NCI-H1436 (cell line): ENCODE data around the gene NOB1.
"Not testable (repeated sequence)": the region's sequence is repeated elsewhere in the genome, so short reads cannot be mapped to it uniquely, and the experiment has no call there.

Experiments
- DNase-seq: peaks from one replicate; lab custom pipeline; 2025; lab: John Stamatoyannopoulos, UW

The NOB1 gene

DNA sequence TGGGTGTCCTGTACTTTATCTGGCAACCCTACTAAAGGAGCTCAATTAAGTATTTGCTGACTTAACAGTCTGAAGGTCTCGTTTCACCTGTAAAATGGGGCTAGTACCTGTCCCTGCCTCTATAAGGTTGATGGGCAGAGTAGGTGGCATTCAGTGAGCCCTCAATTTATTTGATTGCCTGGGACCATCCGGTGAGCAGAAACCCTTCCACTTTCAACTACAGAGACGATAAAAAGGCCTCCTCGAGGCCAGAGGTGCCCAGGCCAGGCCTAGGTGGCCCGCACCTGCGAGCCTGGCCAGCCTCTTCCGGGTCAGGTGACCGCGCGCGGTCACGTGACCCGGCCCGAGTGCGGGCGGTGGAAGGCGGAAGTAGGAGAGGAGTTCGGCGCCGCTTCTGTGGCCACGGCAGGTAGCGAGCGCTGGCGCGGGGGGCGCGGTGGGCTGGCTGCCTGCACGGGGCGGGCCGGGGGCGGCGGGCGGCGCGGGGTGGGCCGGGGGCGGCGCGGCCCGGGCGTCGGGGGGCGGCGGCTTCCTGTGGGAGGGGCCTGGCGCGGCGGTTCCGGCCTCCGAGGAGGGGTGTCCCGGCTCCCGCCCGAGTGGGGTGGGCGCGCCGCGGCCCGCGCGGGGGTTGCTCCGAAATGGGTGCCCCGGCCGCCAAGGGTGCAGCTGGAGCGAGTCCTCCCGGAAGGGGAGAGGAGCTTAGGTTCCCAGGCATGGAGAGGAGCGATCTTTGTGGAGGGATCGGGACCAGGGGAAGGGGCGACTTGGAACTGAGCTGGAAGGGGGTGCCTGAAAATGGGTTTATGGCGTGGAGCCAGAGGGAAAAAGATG is 7.5 kb upstream of the NOB1 start, which contains the start of gene WWP2:
TSS of gene WWP2 (plus strand) at position 350 of the 831 bp plus-strand sequence. CDS start 24,679 bp downstream, outside the sequence.
- peak; percentile 82 for DNase-seq

DNA sequence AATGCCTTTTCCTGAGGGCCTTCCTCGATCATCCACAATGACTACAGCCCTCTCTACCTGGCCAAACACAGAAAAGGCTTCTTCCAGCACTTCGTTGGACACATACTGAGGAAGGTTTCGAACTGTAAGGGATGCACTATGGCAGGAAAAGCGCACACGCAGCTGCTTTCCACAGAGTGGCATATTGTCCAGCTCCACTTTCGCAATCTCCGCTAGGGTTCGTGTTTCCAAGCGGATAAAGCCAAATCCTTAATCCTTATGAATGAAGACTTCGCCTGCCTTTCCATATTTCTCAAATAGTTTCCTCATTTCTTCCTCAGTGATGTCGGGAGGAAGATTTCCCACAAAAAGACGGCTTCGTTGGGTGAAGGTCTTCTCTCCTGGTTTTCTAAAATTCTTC is 2.6 kb upstream of the NOB1 start:
- not testable (repeated sequence) for DNase-seq

DNA sequence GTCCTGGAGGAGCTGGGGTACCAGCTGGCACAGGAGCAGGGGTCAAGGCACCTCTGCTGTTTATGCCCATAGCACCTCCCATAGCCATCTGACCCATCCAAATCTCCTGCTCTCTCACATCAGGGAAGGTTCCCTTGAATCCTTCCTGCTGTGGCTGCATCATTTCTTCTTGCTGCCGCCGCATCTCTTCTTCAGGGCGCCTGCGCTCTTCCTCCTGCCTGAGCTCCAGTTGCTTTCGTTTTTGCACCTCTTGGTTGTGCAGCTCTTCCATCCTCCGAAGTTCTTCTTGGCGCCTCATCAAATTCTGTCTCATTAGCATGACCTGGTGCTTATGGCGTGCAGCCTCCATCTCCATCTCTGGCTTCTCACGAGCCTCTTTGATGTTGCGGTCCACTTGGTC is 2.0 kb upstream of the NOB1 start:
- no peak for DNase-seq

DNA sequence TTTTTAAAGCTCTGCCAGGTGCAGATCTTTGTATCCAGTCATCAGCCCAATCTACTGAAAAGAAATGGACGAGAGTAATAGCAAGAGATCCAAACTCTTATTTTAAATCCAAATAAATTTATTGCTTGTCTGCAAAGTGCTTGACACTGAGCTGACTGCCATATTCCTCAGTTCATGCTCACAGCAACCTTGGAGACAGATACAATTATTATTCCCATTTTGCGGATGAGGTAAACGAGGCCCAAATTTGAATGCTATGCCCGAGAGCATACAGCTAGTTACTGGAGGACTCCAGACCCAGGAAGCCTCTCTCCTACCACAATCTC is 620 bp downstream of the NOB1 start:
- DNase-seq = no peak

DNA sequence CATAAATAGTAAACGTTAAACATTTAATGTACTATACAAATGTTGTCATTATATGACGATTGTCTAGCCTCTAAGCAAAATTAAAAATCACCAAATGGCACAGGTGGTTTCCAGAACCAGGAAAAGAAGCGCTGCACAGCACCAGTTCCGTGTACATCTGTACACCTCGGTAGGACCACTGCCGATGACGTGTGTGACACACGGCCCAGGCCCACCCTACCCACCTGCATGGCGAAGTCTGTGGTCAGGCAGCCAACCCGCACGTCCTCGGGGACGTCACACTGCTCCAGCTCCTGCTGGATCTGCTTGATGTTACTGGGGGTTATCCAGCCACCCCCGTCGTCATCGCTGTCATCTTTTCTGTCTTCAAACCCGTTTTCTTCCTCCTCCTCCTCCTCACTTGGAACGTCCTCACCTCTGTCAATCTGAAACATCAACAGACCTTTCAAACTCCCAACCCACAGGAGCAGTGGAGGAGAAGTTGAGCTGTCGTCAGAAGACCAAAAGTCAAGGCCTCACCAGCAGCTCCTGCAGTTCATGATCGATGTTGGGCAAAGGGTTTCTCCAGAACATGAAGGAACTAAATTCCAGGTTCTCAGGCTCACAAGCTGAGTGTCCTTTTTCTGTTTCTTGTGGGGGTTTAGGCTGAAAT is 5.9 kb downstream of the NOB1 start:
- no peak for DNase-seq

DNA sequence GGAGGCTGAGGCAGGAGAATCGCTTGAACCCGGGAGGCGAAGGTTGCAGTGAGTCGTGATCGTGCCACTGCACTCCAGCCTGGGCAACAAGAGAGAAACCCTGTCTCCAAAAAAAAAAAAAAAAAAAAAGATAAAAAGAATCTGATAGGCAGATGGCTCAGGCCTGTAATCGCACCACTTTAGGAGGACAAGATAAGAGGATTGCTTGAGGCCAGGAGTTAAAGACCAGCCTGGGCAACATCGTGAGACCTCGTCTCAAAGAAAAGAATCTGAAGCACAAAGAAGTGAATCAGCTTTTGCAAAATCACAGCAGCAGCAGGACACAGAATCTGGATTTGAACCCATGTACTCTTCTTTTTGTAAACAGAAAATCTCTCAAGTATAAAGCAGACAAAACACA is 7.6 kb downstream of the NOB1 start:
- no peak for DNase-seq

DNA sequence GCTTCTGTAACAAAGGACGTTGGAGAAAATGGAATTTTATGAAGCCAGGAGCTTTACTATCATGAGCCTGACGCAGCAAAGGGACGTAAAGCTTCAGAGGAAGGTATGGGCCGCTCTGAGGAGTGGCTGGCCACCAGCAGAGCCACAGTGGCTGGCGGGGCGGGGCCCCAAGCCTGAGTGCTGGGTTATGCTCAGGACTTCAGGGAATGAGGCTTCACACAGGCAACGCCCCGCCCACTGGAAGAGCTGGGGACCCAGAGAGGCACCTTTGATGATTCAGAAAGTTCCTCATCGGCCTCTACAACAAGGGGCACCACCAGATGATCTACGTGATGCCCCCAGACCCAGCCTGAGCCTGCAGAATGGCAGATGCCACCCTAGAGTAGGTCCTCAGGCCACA is 8.8 kb downstream of the NOB1 start:
- no peak for DNase-seq

DNA sequence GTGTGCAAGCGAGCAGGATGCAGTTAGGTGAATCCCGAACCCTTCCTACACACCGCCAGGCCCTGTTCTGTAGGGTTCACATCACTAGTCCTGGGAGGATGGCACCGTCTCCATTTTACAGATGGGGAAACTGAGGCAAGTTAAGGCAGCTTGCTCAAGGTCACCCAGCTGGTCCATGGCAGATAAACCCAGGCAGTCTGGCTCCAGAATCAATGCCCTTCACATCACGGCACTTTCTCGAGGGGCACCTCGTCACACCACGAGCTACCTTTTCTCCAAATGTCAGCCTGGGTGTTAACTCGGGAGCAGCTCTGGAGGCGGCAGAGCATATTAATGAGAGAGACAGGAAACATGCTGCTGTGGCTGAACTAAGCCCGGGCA is 9.5 kb downstream of the NOB1 start:
- DNase-seq = no peak

DNA sequence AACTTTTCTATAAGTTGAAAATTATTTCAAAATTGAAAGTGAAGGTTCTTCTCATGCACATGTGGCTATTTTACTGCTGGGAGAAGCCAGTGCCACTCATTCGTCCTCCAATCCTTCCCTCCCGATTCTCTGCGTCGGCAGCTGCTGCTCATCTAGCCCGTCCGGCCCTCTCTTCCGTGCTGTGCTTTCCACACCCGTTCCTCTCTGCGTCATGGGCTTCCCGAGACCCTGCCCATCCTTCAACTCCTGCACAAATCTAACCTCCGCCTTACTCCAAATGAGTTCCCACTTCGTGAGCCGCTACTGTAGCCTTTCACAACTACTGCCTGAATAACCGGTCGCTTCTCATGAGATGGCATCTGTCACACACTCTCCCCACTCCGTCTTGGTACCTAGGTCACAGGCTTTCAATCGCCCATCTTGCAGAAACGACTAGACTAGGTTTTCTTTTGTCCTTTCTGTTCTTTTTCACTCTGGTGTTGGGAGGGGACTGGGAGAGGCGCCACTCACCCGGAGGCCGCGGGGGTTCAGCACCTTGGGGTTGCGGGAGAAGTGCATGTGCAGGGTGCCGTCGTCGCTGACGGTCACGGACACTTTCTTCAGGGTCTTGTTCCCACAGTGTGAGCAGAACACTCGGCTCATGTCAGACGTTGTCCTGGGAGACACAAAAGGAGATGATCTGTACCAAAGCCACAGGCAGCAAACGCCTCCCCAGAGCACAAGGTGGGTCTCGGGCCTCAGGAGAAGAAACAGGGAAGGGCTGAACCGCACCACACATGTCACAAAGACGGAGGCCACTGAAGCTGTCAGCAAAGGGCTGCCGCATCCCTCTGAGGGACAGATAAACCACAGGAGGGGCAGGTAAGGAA is 10.1 kb downstream of the NOB1 start:
- DNase-seq = no peak

DNA sequence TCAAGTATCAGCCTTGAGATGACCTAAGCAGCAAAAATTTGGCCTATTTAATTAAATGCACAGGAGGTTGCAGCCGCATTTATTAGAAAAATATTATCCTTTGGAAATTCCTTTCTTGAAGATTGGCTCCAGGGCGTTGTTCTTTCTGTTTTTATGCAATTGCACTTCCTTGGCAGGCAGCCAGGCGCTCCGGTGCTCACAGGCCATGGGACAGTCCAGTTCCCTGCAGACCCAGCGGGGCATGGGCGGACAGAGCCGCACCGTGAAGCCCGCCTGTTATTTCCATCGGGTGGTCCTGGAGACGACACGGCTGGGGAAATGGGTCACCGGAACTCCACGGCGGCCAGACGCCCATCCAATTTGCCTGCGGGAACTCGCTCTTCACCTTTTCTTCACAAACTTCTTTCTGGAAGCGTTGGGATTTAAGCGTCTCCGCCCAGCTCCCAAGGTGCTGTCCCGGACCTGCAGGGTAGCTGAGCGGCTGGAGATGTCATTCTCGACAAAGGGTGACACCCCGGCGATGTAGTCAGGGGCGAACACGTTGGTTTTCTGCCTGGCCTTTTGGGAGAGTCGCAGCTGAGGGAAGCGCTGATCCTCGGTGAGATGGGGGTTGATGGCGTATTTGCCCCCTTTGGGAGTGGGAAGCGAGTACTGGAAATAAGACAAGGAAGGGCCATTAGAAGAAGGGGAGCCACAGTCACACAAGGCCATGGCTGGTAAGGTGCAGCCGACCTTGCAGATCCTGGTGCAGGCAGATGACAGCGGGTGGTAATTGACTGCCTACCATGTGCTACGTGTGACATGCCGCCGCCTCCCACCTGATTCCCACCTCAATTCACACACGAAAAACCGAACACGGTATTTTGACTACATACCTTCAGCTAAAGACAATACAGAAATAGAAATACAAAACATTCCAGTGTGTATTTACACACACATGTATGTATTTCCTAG is 12.5 kb downstream of the NOB1 start:
- DNase-seq = no peak

DNA sequence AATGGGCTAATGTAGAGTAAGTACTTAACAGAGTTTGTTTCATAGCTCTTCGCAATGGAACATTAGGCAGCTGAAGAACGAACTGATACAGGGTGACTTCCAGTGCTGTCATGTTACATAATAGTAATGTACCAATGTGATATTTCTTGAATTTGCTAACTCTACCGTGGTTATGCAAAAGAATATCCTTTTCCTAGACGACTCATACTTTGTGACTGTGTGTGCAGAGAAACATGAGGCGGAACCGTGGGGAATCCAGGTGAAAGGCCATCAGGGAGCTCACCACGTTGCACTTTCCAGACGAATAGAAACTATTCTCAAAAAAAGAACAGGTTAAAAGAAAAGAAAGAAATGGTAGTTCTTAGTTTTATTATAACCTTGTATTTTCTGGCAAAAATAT is 13.2 kb downstream of the NOB1 start:
- no peak for DNase-seq

DNA sequence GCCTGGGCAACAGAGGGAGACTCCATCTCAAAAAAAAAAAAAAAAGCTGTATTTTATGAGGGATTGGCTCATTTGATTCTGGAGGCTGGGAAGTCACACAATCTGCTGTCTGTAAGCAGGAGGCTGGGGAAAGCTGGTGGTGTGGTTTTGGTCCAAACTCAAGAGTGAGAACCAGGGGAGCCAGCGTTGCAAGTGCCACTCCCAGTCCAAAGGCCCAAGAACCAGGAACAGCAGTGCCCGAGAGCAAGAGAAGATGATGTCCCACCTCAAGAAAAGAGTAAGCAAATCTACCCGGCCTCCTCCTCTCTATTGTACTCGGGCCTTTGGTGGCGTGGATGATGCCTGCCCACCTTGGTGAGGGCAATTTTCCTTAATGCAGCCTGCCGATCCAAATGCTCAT is 22.6 kb downstream of the NOB1 start:
- DNase-seq = no peak

DNA sequence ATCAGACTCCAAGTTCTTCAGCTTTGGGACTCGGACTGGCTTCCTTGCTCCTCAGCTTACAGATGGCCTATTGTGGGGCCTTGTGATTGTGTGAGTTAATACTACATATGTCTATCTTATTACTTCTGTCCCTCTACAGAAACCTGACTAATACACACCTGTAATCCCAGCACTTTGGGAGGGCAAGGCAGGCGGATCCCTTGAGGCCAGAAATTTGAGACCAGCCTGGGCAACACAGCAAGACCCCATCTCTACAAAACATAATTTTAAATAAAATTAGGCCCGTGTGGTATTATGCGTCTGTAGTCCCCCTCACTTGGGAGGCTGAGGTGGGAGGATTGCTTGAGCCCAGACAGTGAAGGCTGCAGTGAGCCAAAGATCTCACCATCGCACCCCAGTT is 23.4 kb downstream of the NOB1 start:
- DNase-seq = not testable (repeated sequence)

DNA sequence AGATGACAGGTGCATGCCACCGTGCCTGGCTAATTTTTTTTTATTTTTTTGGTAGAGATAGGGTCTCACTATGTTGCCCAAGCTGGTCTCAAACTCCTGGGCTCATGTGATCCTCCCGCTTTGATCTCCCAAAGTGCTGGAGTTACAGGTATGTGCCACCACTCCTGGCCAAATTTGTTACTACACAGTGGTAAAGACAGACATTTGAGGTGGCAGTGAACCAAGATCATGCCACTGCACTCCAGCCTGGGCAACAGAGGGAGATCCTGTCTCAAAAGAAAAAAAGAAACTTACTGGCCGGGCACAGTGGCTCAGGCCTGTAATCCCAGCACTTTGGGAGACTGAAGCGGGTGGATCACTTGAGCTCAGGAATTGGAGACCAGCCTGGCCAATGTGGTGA is 25.7 kb downstream of the NOB1 start:
- DNase-seq = not testable (repeated sequence)

DNA sequence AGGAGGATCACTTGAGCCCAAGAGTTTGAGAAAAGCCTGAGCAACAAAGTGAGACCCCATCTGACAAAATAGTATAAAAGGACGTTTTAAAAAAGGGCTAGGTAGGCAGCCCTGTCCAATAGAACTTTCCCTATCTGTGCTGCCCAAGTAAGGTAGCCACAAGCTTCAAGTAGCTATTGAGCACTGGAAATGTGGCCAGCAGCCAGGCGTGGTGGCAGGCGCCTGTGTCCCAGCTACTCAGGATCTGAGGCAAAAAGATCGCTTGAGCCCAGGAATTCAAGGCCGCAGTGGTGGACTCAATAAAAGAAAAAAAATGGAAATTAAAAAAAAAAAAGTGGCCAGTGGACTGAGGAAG is 26.8 kb downstream of the NOB1 start:
- no peak for DNase-seq

DNA sequence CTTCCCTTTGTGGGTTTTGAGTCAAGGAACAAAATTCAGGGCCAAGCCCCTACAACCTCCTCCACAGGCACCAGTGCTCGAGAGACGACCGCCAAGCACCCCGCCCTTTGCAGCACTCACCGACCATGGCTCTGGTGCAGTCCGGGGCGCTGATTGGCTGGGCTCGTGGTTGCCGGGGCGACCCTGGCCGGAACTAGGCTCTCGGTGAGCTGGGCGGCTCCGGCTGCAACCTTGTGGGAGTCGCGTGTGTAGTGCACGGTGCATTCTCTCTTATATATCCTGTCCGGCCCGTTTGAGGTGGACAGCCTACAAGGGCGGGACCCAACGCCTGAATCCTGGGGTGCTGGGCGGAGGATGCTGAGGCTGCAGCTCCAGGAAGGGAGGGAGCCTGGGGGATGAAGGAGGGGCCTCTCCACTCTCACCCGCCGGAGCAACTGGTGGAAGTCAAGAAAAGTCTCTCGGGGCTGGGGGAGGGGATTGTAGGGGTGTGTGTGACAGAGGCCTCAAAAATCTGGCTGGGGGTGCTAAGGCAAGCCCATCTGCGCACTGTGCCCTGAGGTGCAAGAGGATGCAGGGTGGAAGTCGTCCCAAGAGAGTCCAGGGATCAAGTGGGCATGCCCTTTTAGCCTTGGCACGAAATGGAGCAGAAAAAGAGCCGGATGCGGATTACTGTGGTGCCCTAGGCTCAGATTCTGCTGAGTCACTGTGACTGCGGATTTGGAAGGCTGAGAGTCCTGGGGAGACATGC is 28.2 kb downstream of the NOB1 start, which contains the start of gene NQO1:
TSS of gene NQO1 (minus strand) at position 248 of the 748 bp plus-strand sequence. CDS start at position 127, 121 bp downstream.
- peak; percentile 92 for DNase-seq

DNA sequence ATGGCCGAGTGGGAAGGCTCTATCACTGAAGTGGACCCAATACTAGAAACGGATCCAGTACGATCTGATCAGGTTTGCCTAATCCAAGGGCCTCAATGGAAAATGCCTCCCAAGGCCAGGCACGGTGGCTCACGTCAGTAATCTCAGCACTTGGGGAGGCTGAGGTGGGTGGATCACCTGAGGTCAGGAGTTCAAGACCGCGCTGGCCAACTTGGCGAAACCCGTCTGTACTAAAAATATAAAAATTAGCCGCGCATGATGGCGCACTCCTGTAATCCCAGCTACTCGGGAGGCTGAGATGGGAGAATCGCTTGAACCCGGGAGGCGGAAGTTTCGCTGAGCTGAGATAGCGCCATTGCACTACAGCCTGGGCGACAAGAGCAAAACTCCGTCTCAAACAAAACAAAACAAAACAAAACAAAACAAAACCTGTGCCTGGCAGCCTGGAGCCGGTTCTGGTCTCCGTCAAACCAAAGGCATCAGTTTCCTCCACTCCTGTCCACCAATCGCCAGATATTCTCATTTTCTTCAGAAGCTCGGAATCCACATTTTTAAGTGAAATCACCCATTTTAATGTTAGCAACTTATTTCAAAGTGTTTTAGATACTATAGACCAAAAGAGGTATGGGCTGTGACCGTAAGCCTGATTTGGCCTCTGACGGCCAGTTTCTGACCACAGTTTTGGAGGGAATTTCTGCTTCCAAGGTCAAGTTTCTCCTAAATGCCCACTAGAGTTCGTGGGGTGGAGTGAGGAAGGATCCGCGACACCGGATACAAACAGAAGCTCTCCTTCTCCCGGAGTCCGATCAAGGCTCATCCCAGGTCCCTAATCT is 29.0 kb downstream of the NOB1 start:
- DNase-seq = no peak

DNA sequence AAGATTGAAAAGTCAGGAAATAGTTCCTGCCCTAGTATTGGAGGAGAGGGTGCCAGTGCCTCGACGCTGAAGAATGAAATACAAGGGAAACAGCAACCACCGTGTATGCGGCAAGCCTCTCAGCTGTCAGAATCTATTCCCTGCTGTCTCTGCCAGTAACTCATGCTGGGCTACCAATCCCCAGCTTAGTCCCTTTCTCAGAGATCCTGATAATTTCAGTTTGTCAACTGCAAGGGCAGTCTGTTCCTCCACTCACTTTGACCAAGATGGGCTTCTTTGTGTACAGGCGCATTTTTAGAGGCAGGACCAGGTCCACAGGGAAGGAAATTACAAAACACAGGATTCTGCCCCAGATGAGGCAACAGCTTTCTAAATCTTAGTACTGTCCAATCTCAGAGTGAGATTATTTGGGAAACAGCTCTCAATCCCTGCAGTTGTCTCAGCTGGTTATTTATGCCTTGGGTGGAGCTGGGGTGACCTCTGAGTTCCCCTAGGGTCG is 29.7 kb downstream of the NOB1 start:
- DNase-seq = no peak

DNA sequence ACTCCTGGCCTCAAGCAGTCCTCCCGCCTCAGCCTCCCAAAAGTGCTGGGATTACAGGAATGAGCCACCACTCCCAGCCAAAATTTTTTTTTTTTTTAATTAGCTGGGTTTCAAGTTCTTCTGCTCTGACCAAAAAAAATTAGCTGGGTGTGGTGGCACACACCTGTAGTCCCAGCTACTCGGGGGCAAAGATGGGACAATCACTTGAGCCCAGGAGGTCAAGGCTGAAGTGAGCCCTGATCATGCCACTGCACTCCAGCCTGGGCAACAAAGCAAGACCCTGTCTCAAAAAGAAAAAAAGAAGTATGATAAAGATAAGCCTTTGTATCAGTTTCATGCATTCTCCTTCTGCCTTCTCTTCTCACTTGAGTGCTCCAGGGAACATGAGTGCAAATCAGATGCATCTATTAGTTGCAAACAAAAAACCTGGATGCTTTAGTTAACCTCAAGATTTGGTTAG is 30.3 kb downstream of the NOB1 start:
- DNase-seq = no peak
